Measurements from ENCODE around the gene AIG1.
"Not testable (repeated sequence)": the region's sequence is repeated elsewhere in the genome, so short reads cannot be mapped to it uniquely, and the experiment has no call there.

The AIG1 gene

GRCh38 chr6:143060806-143061596 is at the start of gene AIG1:
AIG1 (plus strand) TSS chr6:143060889; CDS start chr6:143060926, 37 bp downstream.
- peak; percentile 53 for DNase-seq (ENCODE audit: low spot score)

DNA sequence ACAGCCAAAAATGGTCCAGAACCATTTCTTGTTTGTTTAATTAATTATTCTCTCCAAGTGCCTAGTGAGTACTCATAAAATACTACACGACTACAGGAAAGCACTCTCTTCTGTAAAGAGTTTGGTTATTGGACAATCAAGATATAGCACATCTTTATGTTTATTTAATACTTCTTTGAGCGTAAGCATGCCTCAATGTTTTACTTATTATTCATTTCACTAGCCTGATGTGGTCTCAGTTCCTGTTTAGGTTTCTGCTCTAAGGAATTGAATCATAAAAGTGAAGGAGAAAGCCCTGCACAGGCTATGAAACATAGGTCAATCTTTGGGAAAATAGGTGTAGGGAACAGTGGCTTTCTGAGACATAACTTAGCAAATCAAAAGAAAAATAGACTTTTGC is 45.9 kb upstream of the AIG1 start:
- DNase-seq (ENCODE audit: low spot score), result no peak

DNA sequence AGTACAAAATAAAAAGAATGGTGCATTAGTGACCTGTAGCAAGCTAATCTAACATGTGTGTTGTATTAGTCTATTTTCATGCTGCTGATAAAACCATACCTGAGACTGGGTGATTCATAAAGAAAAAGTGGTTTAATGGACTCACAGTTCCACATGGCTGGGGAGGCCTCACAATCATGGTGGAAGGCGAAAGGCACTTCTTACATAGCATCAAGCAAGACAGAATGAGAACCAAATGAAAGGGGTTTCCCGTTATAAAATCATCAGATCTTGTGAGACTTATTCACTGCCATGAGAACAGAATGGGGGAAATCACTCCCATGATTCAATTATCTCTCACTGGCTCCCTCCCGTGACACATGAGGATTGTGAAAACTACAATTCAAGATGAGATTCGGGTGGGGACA is 45.4 kb upstream of the AIG1 start:
- no peak for DNase-seq (ENCODE audit: low spot score)

DNA sequence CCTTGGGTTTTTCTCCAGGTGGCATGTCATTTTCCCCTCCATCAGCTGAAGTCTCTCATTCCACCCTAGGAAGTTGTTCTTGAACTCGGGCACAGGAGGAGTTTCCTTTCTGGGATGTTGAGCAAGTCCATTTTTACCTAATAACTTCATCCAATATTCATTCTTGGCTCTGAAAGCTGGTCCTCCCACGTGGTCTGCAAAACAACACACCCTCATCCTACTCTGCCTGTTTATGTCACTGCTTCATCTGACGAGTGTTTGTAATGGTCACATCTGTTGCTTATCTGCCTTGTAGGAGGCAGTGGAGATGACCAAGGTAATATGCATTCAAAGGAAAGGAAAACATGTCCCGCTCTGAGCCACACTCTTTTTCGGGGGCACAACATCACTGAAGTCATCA is 41.7 kb upstream of the AIG1 start:
- DNase-seq (ENCODE audit: low spot score), result no peak

- not testable (repeated sequence) for DNase-seq (ENCODE audit: low spot score)
These were observed 39.8 kb upstream of the AIG1 start for GRCh38 chr6:143020862-143021261.

- no peak for DNase-seq (ENCODE audit: low spot score)
These were observed 39.1 kb upstream of the AIG1 start for GRCh38 chr6:143021543-143021942.

- DNase-seq (ENCODE audit: low spot score), result no peak
These were observed 38.1 kb upstream of the AIG1 start for GRCh38 chr6:143022587-143022986.

GRCh38 chr6:143023695-143024094 is 37.0 kb upstream of the AIG1 start:
- DNase-seq (ENCODE audit: low spot score), result no peak

DNA sequence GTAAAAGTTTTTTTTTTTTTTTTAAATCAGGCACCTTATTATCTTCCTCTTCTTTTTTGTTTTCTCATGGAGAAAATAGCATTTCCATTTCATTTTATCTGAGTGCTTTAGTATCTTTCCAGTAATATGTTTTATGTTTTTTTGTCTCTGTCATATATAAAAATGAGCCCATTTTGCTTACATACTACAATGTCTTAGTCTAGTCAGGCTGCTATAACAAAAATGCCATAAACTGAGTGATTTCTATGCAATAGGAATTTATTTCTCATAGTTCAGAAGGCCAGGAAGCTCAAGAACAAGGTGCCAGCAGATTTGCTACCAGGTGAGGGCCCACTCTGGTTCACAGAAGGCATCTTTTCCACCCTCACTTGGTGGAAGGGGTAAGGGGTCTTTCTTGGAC is 35.7 kb upstream of the AIG1 start:
- no peak for DNase-seq (ENCODE audit: low spot score)

DNA sequence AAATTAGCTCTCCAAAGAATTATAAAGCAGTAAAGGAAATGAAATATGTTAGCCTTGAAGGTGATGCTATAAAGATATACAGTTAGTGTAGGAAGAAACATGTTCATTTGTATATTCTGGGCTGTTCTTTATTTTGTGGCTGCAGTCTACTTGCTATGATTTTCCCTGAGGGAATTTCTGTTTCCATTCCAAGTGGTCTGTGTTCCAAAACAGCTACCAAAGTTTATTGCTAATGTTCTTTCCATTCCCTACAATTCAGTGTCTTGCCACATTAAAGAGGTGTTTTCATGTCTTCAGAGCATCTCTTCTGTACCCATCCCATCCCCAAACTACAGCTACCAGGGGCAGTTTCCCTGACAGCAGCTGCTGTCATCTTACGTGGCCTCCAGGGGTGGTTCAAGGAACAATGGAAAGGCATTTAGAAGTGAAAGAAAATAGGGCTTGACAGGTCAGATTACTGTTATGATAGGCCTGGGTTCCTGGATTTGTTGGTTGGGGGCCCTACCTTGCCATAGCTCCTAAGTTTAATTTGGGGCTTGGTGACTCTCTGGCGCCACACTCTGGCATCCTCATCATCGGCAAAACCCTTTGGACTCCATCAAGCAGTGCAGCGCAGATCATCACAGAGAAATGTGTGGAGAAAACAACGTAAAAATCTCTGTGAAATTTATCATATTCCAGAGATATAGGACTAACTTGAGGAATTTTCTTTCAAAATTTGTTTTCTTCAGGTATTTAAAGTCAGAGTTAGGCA is 33.8 kb upstream of the AIG1 start:
- peak; percentile 27 for DNase-seq (ENCODE audit: low spot score)

GRCh38 chr6:143034689-143035334 is 25.9 kb upstream of the AIG1 start:
- DNase-seq (ENCODE audit: low spot score), result no peak

GRCh38 chr6:143037470-143037869 is 23.2 kb upstream of the AIG1 start:
- DNase-seq (ENCODE audit: low spot score), result no peak

DNA sequence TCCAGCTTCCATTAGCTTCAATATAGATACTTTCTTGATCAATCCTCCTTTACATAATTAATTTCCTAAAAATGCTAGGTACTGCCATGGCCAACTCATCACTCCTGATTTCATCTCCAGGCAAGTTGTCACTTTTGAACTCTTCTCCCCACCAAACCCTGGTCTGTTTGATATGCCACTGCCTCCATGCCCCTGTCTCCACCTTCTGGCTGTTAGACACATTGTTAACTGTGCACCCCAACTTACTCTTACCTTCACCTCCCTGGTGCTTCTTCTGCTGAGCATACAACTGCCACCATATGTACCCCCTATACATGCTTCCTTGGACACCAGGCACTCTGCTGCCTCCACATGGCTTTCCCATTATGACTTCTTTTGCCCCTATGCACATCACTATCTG is 21.9 kb upstream of the AIG1 start:
- DNase-seq (ENCODE audit: low spot score), result no peak

GRCh38 chr6:143039548-143039947 is 21.1 kb upstream of the AIG1 start:
- no peak for DNase-seq (ENCODE audit: low spot score)

DNA sequence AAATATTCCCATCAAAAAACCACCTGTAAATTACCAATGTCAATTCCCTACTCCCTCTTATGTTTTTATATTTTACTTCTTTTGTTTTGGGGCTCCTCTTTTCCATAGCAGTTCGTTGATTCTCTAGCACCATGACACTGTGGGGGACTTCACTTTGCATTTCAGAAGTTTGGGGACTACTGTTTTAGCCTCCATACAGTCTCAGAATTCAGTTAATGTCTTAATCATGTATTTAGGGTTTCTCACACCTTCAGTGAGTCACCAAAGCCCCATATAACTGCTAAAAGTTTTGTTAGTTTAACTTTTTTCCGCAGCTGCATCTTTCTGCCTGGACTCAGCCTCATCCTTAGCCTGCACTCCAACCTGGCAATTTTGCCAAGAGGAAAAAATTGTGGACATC is 20.7 kb upstream of the AIG1 start:
- DNase-seq (ENCODE audit: low spot score), result no peak

DNA sequence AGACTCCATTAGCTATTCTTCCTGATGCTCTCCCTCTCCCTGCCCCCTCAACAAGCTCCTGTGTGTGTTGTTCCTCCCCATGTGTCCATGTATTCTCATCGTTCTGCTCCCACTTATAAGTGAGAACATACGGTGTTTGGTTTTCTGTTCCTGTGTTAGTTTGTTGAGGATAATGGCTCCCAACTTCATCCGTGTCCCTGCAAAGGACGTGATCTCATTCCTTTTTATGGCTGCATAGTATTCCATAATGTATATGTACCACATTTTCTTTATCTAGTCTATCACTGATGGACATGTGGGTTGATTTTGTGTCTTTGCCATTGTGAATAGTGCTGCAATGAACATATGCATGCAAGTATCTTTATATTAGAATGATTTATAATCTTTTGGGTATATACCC is 16.3 kb upstream of the AIG1 start:
- DNase-seq (ENCODE audit: low spot score), result not testable (repeated sequence)

DNA sequence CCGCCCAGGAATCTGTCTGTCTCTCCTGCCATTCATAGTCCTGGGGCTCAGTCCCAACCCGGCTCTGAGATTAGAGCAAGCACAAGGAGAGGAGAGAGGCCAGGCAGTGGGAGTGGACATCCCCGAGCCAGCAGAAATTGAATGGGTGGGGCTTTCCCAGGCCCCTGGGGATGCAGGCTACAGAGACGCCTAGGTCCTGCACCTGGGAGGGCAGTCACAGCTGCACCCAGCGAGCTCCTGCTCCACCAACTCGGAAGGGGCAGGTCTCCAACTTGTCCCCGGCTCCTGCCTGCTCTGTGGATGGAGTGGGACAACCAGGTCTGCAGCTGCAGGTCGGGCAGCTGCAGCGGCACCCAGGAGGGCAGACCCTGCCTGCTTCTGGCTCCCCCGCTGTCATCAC is 11.1 kb upstream of the AIG1 start:
- DNase-seq (ENCODE audit: low spot score), result no peak

- DNase-seq (ENCODE audit: low spot score), result no peak
These were observed 10.2 kb upstream of the AIG1 start for GRCh38 chr6:143050509-143050908.

DNA sequence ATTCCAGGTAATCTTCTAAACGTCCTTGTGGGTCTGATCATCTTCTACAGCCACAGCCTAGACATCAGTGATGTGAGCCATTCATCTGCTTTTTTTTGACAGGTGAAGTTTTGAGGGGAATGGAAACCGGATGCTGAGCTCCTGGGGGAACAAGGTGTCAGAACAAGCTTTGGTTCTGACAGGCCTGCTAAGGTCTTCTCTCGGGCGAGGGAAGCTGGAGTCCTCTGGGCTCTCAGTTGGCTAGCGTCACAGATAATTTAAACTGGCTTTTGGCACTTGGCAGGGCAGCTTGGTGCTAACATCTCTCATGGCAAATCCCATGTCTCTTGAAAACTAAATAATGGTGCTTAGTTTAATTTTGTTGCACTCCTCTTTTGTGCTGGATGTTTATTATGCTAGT is 8.4 kb upstream of the AIG1 start:
- DNase-seq (ENCODE audit: low spot score), result no peak

DNA sequence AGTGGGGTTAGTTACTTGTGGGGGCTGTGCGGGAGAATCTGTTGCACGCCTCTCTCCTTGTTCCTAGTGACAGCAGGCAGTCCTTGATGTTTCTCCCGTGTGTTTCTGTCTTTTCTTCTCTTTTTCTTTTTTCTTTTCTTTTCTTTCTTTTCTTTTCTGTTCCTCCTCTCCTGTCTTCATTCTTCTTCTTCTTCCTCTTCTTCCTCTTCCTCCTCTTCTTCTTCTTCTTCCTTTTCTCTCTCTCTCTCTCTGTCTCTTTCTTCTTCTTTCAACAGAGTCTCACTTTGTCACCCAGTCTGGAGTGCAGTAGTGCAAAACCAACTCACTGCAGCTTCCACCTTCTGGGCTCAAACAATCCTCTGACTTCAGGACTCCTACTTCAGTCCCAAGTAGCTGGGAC is 6.8 kb upstream of the AIG1 start:
- DNase-seq (ENCODE audit: low spot score), result no peak

DNA sequence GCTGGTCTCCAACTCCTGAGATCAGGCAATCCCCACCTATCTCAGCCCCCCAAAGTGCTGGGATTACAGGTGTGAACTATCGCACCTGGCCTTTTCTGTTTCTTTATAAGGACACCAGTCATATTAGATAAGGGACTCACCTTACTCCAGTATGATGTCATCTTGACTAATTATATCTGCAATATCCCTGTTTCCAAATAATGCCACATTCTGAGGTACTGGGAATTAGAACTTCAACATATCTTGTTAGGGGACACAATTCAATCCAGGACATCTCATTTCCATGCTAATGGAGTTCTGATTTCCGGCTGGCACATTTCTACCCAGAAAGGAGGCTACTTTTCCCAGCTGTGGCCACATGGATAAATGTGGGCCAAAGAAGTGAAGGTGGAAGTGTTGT is 6.4 kb upstream of the AIG1 start:
- no peak for DNase-seq (ENCODE audit: low spot score)

GRCh38 chr6:143055213-143055612 is 5.5 kb upstream of the AIG1 start:
- no peak for DNase-seq (ENCODE audit: low spot score)

GRCh38 chr6:143055891-143056290 is 4.8 kb upstream of the AIG1 start:
- DNase-seq (ENCODE audit: low spot score), result no peak
